Raji (cell line): ENCODE data around the gene GGA2.

Source experiments
- POLR2A ChIP-seq: IDR thresholded peaks from 2 replicates; pipeline ENCODE4 v1.6.1; 2011; ENCODE audit warnings: low read depth, low read length, control low read depth; ENCODE audit not compliant: insufficient read depth

Gene GGA2

GRCh38 chr16:23496821-23497542 lies 13.3 kb downstream of the GGA2 start:
- no peak for TF ChIP-seq POLR2A

- no peak for TF ChIP-seq POLR2A
These were observed 14.6 kb downstream of the GGA2 start for GRCh38 chr16:23495671-23496070.

- no peak for TF ChIP-seq POLR2A
These were observed 16.1 kb downstream of the GGA2 start for GRCh38 chr16:23494188-23494587.

GRCh38 chr16:23491490-23492391 lies 18.6 kb downstream of the GGA2 start:
- TF ChIP-seq POLR2A: no peak

- no peak for TF ChIP-seq POLR2A
These were observed 23.8 kb downstream of the GGA2 start for GRCh38 chr16:23486480-23486879.

- no peak for TF ChIP-seq POLR2A
These were observed 24.5 kb downstream of the GGA2 start for GRCh38 chr16:23485841-23486240.

GRCh38 chr16:23485257-23485614 lies 25.1 kb downstream of the GGA2 start:
- no peak for TF ChIP-seq POLR2A

GRCh38 chr16:23484510-23485256 lies 25.6 kb downstream of the GGA2 start:
- TF ChIP-seq POLR2A: no peak

GRCh38 chr16:23482778-23483177 lies 27.5 kb downstream of the GGA2 start:
- no peak for TF ChIP-seq POLR2A

- TF ChIP-seq POLR2A: no peak
These were observed 30.0 kb downstream of the GGA2 start for GRCh38 chr16:23480257-23480656.

GRCh38 chr16:23479138-23479537 lies 31.2 kb downstream of the GGA2 start:
- TF ChIP-seq POLR2A: no peak

GRCh38 chr16:23478566-23478965 lies 31.7 kb downstream of the GGA2 start:
- TF ChIP-seq POLR2A: no peak

- no peak for TF ChIP-seq POLR2A
These were observed 34.0 kb downstream of the GGA2 start for GRCh38 chr16:23476289-23476688.

- TF ChIP-seq POLR2A: no peak
These were observed 40.5 kb downstream of the GGA2 start for GRCh38 chr16:23469814-23470213.

GRCh38 chr16:23466162-23466885 lies 44.0 kb downstream of the GGA2 start:
- no peak for TF ChIP-seq POLR2A
